C4-2B (cell line): Measurements from ENCODE around the gene FAM222A.
"Not testable (repeated sequence)": the region's sequence is repeated elsewhere in the genome, so short reads cannot be mapped to it uniquely, and the experiment has no call there.

Source experiments
- ZFX ChIP-seq: fragments of 450-650 bp; IDR thresholded peaks from 2 replicates; pipeline ENCODE4 v1.6.1; 2017
- TF ChIP-seq, protein P1 (sequence below): fragments of 450-650 bp; conservative IDR thresholded peaks from 2 replicates; pipeline ENCODE4 v1.5.1; 2017; ENCODE audit warnings: mild to moderate bottlenecking

DNA sequence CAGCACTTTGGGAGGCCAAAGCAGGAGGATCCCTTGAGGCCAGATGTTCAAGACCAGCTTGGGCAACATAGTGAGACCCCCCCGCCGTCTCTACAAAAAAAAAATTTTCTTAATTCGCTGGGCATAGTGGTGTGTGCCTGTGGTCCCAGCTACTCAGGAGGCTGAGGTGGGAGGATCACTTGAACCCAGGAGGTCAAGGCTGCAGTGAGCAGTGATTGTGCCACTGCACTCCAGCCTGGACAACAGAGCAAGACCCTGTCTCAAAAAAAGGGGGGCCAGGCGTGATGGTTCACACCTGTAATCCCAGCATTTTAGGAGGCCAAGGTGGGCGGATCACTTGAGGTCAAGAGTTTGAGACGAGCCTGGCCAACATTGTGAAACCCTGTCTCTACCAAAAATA, 19.0 kb upstream of the FAM222A start:
- TF ChIP-seq, protein P1, sequence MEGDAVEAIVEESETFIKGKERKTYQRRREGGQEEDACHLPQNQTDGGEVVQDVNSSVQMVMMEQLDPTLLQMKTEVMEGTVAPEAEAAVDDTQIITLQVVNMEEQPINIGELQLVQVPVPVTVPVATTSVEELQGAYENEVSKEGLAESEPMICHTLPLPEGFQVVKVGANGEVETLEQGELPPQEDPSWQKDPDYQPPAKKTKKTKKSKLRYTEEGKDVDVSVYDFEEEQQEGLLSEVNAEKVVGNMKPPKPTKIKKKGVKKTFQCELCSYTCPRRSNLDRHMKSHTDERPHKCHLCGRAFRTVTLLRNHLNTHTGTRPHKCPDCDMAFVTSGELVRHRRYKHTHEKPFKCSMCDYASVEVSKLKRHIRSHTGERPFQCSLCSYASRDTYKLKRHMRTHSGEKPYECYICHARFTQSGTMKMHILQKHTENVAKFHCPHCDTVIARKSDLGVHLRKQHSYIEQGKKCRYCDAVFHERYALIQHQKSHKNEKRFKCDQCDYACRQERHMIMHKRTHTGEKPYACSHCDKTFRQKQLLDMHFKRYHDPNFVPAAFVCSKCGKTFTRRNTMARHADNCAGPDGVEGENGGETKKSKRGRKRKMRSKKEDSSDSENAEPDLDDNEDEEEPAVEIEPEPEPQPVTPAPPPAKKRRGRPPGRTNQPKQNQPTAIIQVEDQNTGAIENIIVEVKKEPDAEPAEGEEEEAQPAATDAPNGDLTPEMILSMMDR: not testable (repeated sequence)
- TF ChIP-seq ZFX: not testable (repeated sequence)
